Activated B cell treated with CpG ODN at 0.5 μM for 24 hours (primary cell): ENCODE data around the gene PHF2. TPM values are rescaled to one million over a fixed set of nuclear protein-coding genes. Genes with fewer than 3 reads are reported as not detected.

ENCODE experiments used
- ATAC-seq: fragments of 200-7000 bp; cut with Tn5 transposase; one replicate; pipeline ENCODE4 v1.10.0; 2021; ENCODE audit warnings: low read depth, mild to moderate bottlenecking, moderate library complexity
- CTCF ChIA-PET: fragments of 350-600 bp; sonication (Branson Sonifier 250); formaldehyde crosslinking; loops from one replicate; lab custom pipeline; 2021; ENCODE audit warnings: antibody characterized with exemption; lab: Charles Lee
- POLR2A ChIA-PET: fragments of 350-600 bp; sonication (Branson Sonifier 250); formaldehyde crosslinking; loops from one replicate; lab custom pipeline; 2021; ENCODE audit warnings: antibody characterized with exemption; lab: Charles Lee
- DNase-seq: peaks from one replicate; pipeline ENCODE4 v3.0.0; 2022
- H3K27ac Mint-ChIP-seq: one replicate; pipeline ENCODE4 v1.8.0; 2020; ENCODE audit warnings: mixed read lengths
- H3K27me3 Mint-ChIP-seq: one replicate; pipeline ENCODE4 v1.8.0; 2021; ENCODE audit warnings: mixed read lengths
- H3K36me3 Mint-ChIP-seq: one replicate; pipeline ENCODE4 v1.8.0; 2021; ENCODE audit warnings: low read depth, mixed read lengths
- H3K4me1 Mint-ChIP-seq: one replicate; pipeline ENCODE4 v1.8.0; 2021; ENCODE audit warnings: mixed read lengths
- H3K4me3 Mint-ChIP-seq: one replicate; pipeline ENCODE4 v1.8.0; 2020; ENCODE audit warnings: mild to moderate bottlenecking, mixed read lengths
- H3K9me3 Mint-ChIP-seq: one replicate; pipeline ENCODE4 v1.8.0; 2020; ENCODE audit warnings: mixed read lengths
- CTCF ChIP-seq: fragments of 200-600 bp; IDR thresholded peaks from one replicate; pipeline ENCODE4 v1.8.0; 2022; ENCODE audit warnings: antibody characterized with exemption, mild to moderate bottlenecking
- intact Hi-C: fragments of 100-400 bp; cut with micrococcal nuclease; formaldehyde crosslinking; loops from one replicate; pipeline ENCODE4 v1.15.1; 2024
- total RNA-seq: library from RNA; stranded (reverse); gene quantifications from 2 replicates; pipeline ENCODE4 v1.2.3, GENCODE V29; 2022

The PHF2 gene
- total RNA-seq, 1 donor from 2014 or later = 18.2 TPM

DNA sequence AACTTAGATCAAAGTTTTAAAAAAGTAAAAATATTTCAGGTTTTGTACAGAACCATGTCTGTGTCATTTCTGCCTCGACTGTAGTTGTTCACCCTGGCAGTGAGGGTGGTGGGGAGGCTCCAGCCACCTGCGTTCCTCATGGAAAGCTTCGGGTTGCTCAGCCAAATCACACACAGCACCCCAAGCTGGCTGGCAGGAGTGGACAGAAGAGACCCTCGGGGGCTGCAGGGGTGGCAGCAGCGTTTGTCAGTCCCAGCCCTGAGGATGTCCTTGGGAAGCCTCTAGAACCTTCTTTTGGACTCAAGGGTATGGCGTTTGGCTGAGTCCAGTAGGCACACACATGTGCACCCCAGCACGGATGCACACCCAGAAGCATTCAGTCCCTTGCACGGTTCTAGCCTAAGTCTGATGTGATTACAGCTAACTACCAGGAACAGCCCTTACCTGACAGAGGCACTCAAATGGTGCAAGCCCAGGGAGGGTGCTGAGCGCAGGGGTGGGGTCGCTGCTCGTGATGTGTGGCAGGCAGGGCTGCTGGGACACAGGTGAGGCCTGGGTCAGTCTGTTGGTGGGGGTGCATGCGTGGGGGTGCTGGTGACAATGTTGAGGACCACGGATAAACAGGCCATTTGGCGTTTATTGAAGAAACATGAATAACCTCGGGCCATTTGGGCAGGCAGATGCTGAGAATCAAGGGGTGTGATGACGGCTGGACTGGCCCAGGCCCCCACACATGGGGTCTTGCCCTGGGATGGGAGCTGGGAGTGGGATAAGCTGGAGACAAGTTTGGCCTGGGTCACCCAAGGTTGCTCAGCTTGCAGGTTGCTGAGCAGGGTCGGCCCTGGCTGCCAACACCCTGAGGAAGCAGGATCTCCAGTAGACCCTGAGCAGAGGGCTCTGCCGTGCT, 103.4 kb downstream of the PHF2 start:
- DNase-seq = peak; percentile 4
- TF ChIP-seq CTCF = no peak
- ChIA-PET CTCF (no interaction called here), POLR2A (no interaction called here)
- no peak overlapping the region for H3K4me3 Mint-ChIP-seq
- no peaks in the 10 kb centered on the region for H3K4me1 Mint-ChIP-seq
- H3K36me3 Mint-ChIP-seq = peaks cover 25% of the 10 kb centered on the region
- intact Hi-C loops = no loop called here
- H3K27ac Mint-ChIP-seq = no peak overlapping the region
- ATAC-seq = no peak
- H3K27me3 Mint-ChIP-seq = peaks cover 2% of the 10 kb centered on the region
- H3K9me3 Mint-ChIP-seq = no peaks in the 10 kb centered on the region

- Mint-ChIP-seq H3K4me3 (no peak overlapping the region), H3K36me3 (peaks cover 22% of the 10 kb centered on the region), H3K27me3 (peaks cover 5% of the 10 kb centered on the region), H3K9me3 (no peaks in the 10 kb centered on the region), H3K4me1 (no peaks in the 10 kb centered on the region), H3K27ac (no peak overlapping the region)
- peak; percentile 13 for DNase-seq
- ATAC-seq = no peak
- ChIA-PET CTCF (interaction anchor here (1.4 to 3.6 kb wide), 2 partner anchors 277 to 283 kb away, joined by 3 to 35 read pairs; no protein-coding TSS in a partner anchor), POLR2A (interaction anchor here (0.5 kb wide), 1 partner anchor 924 kb away, joined by 3 read pairs; no protein-coding TSS in a partner anchor)
- intact Hi-C loops = no loop called here
- TF ChIP-seq CTCF = no peak
Observed at GRCh38 chr9:93680443-93681268, 104.3 kb downstream of the PHF2 start.

GRCh38 chr9:93681269-93682154, 105.1 kb downstream of the PHF2 start:
- ATAC-seq (no peak), DNase-seq (no peak)
- no peak overlapping the region for H3K4me3 Mint-ChIP-seq
- ChIA-PET CTCF (interaction anchor here (1.2 to 3.6 kb wide), 4 partner anchors 26 to 282 kb away, joined by 3 to 35 read pairs (median 3); no protein-coding TSS in a partner anchor), POLR2A (interaction anchor here (0.5 kb wide), 1 partner anchor 925 kb away, joined by 3 read pairs; no protein-coding TSS in a partner anchor)
- H3K27ac Mint-ChIP-seq = no peak overlapping the region
- H3K4me1 Mint-ChIP-seq = no peaks in the 10 kb centered on the region
- peaks cover 16% of the 10 kb centered on the region for H3K36me3 Mint-ChIP-seq
- H3K9me3 Mint-ChIP-seq = no peaks in the 10 kb centered on the region
- H3K27me3 Mint-ChIP-seq = peaks cover 9% of the 10 kb centered on the region
- no peak for TF ChIP-seq CTCF
- intact Hi-C loops = loop anchor here (1.0 kb wide), 1 partner anchor 282 kb away; no protein-coding TSS in a partner anchor

GRCh38 chr9:93682155-93682968, 106.0 kb downstream of the PHF2 start:
- TF ChIP-seq CTCF = no peak
- ATAC-seq (peak; percentile 71), DNase-seq (peak; percentile 48)
- no peak overlapping the region for H3K27ac Mint-ChIP-seq
- no peaks in the 10 kb centered on the region for H3K9me3 Mint-ChIP-seq
- H3K36me3 Mint-ChIP-seq = peaks cover 8% of the 10 kb centered on the region
- CTCF ChIA-PET = interaction anchor here (0.6 to 3.6 kb wide), 5 partner anchors 27 to 531 kb away, joined by 3 to 35 read pairs (median 3); no protein-coding TSS in a partner anchor
- intact Hi-C loops = loop anchor here (1.0 kb wide), 1 partner anchor 281 kb away; no protein-coding TSS in a partner anchor
- no peaks in the 10 kb centered on the region for H3K4me1 Mint-ChIP-seq
- H3K27me3 Mint-ChIP-seq = peaks cover 11% of the 10 kb centered on the region
- POLR2A ChIA-PET = no interaction called here
- no peak overlapping the region for H3K4me3 Mint-ChIP-seq
